Mesodermal cell (in vitro differentiated cells): ENCODE data around the gene TACC3.

ENCODE experiments used
- H3K27ac ChIP-seq: 2 replicates; pipeline ENCODE4 v1.7.0; 2013; ENCODE audit warnings: mild to moderate bottlenecking, low read depth, low read length, moderate library complexity; ENCODE audit not compliant: severe bottlenecking
- H3K36me3 ChIP-seq: 2 replicates; pipeline ENCODE4 v1.7.1; 2013; ENCODE audit warnings: mild to moderate bottlenecking, low read length, moderate library complexity; ENCODE audit not compliant: control insufficient read depth, insufficient read depth
- H3K4me1 ChIP-seq: one replicate; pipeline ENCODE4 v1.7.1; 2013; ENCODE audit warnings: mild to moderate bottlenecking, low read length; ENCODE audit not compliant: insufficient read depth, control insufficient read depth, poor library complexity, severe bottlenecking
- H3K4me3 ChIP-seq: 2 replicates; pipeline ENCODE4 v1.7.0; 2013; ENCODE audit warnings: low read length, control low read depth, mild to moderate bottlenecking; ENCODE audit not compliant: insufficient read depth, poor library complexity, severe bottlenecking; ENCODE audit errors: extremely low read depth
- H3K9me3 ChIP-seq: 2 replicates; pipeline ENCODE4 v1.7.1; 2013; ENCODE audit warnings: mild to moderate bottlenecking, low read length, moderate library complexity; ENCODE audit not compliant: control insufficient read depth
- WGBS, 2 experiments: methylation state at CpG; one replicate each; pipeline ENCODE4 v1.1.5; 2013; ENCODE audit warnings: missing lambda C conversion rate in 2 of 2; ENCODE audit not compliant: insufficient coverage in 2 of 2; 5-methylcytosine and 5-hydroxymethylcytosine counted together

Gene TACC3

GRCh38 chr4:1756079-1756478, 34.8 kb downstream of the TACC3 start:
- Histone ChIP-seq H3K36me3 (no peaks in the 10 kb centered on the region), H3K4me3 (no peak overlapping the region), H3K9me3 (no peaks in the 10 kb centered on the region), H3K4me1 (no peaks in the 10 kb centered on the region), H3K27ac (no peak overlapping the region)
- WGBS, 2 experiments = 85 to 92% methylated on average over 15 to 18 of the region's 18 CpGs

DNA sequence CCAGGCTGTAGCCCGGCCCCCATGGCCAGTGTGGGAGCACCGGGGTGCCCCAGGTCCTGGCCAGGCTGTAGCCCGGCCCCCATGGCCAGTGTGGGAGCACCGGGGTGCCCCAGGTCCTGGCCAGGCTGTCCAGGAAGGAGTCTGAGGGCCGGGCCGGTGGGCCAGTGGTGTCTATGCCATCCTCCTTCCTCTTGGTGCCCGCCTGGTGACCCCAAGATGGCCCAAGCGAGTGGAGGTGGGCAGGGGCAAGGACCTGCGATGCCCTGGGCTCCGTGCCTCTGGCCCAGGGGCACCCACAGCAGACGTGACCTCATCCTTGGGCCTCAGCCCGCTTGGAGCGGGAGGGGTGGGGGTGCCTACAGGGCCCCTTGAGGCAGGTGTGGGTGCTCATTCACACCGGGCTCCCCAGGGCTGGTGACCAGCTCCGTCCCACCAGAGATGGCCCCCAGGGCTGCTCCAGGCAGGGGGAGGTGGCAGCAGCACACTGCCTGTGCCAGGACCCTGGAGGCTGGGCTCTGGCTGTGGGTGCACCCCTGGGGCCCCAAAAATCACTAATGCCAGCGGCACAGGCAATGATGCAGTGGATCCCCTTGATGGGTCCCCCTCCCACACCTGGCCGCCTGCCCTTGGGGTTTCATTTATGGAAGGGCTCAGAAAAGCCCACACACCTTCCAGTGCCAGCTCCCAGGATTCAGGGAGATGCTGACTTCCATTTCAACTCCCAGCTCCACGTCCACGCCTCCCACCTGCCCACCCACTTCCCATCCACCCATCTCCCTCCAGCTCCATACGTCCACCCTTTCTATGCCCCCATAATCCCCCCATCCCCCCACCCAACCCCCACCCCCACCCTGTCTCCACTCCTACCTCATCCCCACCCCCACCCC, 35.8 kb downstream of the TACC3 start:
- H3K9me3 ChIP-seq = no peaks in the 10 kb centered on the region
- H3K36me3 ChIP-seq = no peaks in the 10 kb centered on the region
- no peak overlapping the region for H3K27ac ChIP-seq
- H3K4me1 ChIP-seq = no peaks in the 10 kb centered on the region
- WGBS, 2 experiments = 88 to 92% methylated on average over 7 to 15 of the region's 20 CpGs
- H3K4me3 ChIP-seq = no peak overlapping the region

DNA sequence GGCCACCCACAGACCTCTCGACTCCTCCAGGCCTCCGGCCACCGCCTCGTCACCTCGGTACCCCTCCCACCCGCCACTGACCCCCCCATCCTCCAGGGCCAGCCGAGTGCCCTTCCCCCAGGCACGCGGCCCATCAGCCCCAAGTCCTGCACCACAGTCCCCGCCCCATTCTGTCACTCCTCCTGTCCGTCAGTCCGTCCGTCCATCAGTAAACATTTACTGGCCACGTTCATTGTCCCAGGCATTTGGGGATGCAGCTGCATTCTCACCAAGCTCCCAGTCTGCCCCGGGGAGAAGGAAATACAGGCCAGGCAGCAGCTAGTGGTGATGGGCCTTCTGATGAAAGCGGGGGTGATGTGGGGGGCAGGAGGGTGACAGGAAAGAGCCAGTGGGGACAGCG, 36.5 kb downstream of the TACC3 start:
- H3K4me1 ChIP-seq = no peaks in the 10 kb centered on the region
- no peaks in the 10 kb centered on the region for H3K9me3 ChIP-seq
- no peak overlapping the region for H3K27ac ChIP-seq
- no peaks in the 10 kb centered on the region for H3K36me3 ChIP-seq
- H3K4me3 ChIP-seq = no peak overlapping the region
- WGBS, 2 experiments = 81 to 88% methylated on average over 8 to 16 of the region's 17 CpGs

- no peaks in the 10 kb centered on the region for H3K36me3 ChIP-seq
- 93% methylated on average over 24 to 26 of the region's 27 CpGs for WGBS, 2 experiments
- no peak overlapping the region for H3K4me3 ChIP-seq
- H3K27ac ChIP-seq = no peak overlapping the region
- H3K4me1 ChIP-seq = no peaks in the 10 kb centered on the region
- H3K9me3 ChIP-seq = no peaks in the 10 kb centered on the region
These were observed 37.2 kb downstream of the TACC3 start for GRCh38 chr4:1758306-1759121.

DNA sequence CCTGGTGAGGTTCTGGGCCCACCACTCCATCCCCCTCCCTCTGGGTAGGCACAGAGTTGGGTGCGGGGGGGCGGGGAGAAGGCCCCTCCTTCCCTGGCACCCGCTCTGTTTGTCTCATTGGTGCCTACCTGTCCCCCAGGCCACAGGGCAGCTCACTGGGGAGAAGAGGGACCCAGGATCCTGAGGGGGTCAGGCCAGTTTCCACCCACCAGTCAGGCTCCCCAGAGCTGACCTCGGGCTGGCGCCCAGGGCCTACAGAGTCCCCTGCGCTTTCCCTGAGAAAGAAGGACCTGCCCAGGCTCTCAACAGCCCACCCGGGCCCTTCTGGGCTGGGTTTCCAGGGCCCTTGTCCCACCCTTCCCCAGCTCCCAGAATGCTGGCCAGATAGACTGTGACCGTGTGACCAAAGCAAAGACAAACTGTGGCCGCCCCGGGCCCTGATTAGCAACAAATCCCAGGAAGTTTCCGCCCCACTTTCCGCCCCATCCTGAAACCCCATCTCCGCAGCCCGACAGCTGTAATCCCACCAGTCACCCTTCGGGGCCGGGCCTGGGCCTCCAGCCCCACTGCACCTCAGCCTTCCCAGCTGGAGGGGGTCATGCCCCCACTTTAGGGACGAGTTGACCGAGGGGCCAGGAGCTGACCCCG, 38.0 kb downstream of the TACC3 start:
- no peaks in the 10 kb centered on the region for H3K4me1 ChIP-seq
- no peaks in the 10 kb centered on the region for H3K9me3 ChIP-seq
- WGBS, 2 experiments = 83 to 84% methylated on average over 16 of the region's 19 CpGs
- H3K36me3 ChIP-seq = no peaks in the 10 kb centered on the region
- H3K4me3 ChIP-seq = no peak overlapping the region
- no peak overlapping the region for H3K27ac ChIP-seq

- Histone ChIP-seq H3K36me3 (no peaks in the 10 kb centered on the region), H3K4me3 (no peak overlapping the region), H3K9me3 (no peaks in the 10 kb centered on the region), H3K27ac (no peak overlapping the region), H3K4me1 (no peaks in the 10 kb centered on the region)
- WGBS, 2 experiments = 82 to 90% methylated on average over 8 to 12 of the region's 13 CpGs
These were observed 38.5 kb downstream of the TACC3 start for GRCh38 chr4:1759818-1760223.

DNA sequence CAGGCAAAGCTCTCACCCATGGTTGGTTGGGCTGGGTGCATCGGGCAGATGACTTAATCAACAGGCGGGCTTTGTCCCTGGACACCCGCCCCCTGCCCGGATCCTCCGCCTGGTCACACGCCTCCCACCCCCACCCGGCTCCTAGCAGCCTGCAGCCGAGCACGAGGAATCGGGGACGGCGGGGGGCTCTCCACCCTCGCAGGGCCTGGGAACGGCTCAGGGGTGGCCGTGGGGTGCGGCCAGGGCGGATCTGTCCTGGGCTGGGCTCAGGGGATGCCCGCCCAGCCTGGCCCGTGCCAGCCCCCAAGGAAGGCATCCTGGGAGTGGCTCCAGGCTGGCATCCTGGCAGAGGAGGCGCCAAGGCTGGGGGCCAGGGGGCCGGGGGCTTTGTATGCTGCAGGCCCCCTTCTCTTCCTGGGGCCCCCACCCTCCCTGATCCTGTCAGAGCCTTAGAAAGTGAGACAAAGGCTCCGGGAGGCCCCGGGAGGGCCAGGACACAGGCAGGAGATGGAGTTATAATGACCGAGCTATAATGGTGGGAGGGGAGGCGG, 39.3 kb downstream of the TACC3 start:
- Histone ChIP-seq H3K36me3 (no peaks in the 10 kb centered on the region), H3K4me3 (no peak overlapping the region), H3K4me1 (no peaks in the 10 kb centered on the region), H3K9me3 (no peaks in the 10 kb centered on the region), H3K27ac (no peak overlapping the region)
- 70 to 73% methylated on average over 11 to 17 of the region's 25 CpGs for WGBS, 2 experiments

- Histone ChIP-seq H3K9me3 (no peaks in the 10 kb centered on the region), H3K4me3 (no peak overlapping the region), H3K27ac (no peak overlapping the region), H3K4me1 (peaks cover 2% of the 10 kb centered on the region), H3K36me3 (no peaks in the 10 kb centered on the region)
- 78 to 79% methylated on average over 4 to 12 of the region's 32 CpGs for WGBS, 2 experiments
These were observed 39.9 kb downstream of the TACC3 start for GRCh38 chr4:1761130-1761689.

DNA sequence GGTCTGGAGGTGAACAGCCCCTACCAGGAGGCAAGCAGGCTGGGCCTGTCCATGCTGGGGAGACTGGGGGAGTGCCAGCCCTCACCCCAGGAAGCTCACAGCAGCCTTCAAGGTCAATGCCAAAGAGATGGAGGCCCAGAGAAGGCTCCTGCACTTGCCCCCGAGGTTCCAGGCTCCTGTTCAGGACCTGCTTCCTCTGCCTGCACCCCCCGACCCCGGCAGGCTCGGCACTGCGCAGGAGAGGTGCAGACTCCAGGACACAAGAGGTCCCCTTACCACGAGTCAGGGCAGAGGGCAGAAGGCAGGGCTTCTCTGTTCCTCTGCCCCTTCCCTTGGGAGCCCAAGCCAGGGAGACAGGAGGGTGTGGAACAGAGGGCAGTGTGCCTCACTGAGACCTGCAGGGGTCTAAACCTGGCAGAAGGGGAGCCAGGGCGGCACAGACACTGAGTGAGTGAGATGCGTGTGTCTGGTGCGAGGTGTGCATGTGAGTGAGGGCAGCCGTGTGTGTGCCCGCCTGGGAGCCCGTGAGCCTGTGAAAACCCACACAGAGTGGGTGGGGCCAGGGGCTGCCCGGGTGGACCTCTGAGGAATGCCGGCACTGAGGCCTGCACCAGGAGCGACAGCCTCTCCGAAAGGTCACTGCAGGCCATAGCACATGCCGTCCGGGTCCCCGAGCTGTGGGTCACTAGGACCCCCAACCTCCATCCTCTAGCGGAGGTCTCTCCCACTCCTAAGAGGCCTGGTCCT, 41.1 kb downstream of the TACC3 start:
- no peaks in the 10 kb centered on the region for H3K36me3 ChIP-seq
- peaks cover 8% of the 10 kb centered on the region for H3K4me1 ChIP-seq
- no peak overlapping the region for H3K27ac ChIP-seq
- 89 to 92% methylated on average over 11 to 19 of the region's 20 CpGs for WGBS, 2 experiments
- no peak overlapping the region for H3K4me3 ChIP-seq
- H3K9me3 ChIP-seq = no peaks in the 10 kb centered on the region
